D721Med (cell line): Measurements from ENCODE around the gene GPX6.

Source experiments
- DNase-seq: peaks from one replicate; pipeline ENCODE4 v3.0.0; 2011; ENCODE audit warnings: low spot score; ENCODE audit not compliant: insufficient read length
- FAIRE-seq: peaks from 2 replicates; lab custom pipeline; 2011; peaks lifted over from hg19 to GRCh38; lab: Jason Lieb, UNC
- CTCF ChIP-seq: IDR thresholded peaks from 2 replicates; pipeline ENCODE4 v1.5.1; 2012; ENCODE audit warnings: mild to moderate bottlenecking, control low read depth; ENCODE audit not compliant: insufficient read depth; ENCODE audit errors: missing control alignments

The GPX6 gene

GRCh38 chr6:28515676-28516075, at the start of gene GPX6:
Gene GPX6, minus strand, starts transcription at chr6:28515793. Its CDS starts 50 bp downstream, at chr6:28515743.
- TF ChIP-seq CTCF: no peak
- DNase-seq: no peak

GRCh38 chr6:28563430-28564095, 48.0 kb upstream of the GPX6 start:
- FAIRE-seq: no peak
- no peak for DNase-seq
- TF ChIP-seq CTCF: no peak

More at GRCh38 chr6:28515676-28516075, at the start of gene GPX6:
- FAIRE-seq: no peak

- DNase-seq: no peak
- no peak for FAIRE-seq
- no peak for TF ChIP-seq CTCF
Observed at GRCh38 chr6:28558629-28559028, 43.0 kb upstream of the GPX6 start.

- FAIRE-seq: no peak
- TF ChIP-seq CTCF: no peak
- no peak for DNase-seq
Observed at GRCh38 chr6:28555136-28555535, 39.5 kb upstream of the GPX6 start.

GRCh38 chr6:28553986-28554881, 38.6 kb upstream of the GPX6 start:
- DNase-seq (no peak), FAIRE-seq (no peak)
- no peak for TF ChIP-seq CTCF

GRCh38 chr6:28553384-28553985, 37.9 kb upstream of the GPX6 start:
- no peak for DNase-seq
- TF ChIP-seq CTCF: no peak
- FAIRE-seq: no peak
